ENCODE data around the gene SLMAP. TPM values are rescaled to one million over a fixed set of nuclear protein-coding genes. Genes with fewer than 3 reads are reported as not detected.

Gene SLMAP
- total and polyA plus RNA-seq, 2 experiments from 2014 or later, result 32.1 to 73.0 TPM

DNA sequence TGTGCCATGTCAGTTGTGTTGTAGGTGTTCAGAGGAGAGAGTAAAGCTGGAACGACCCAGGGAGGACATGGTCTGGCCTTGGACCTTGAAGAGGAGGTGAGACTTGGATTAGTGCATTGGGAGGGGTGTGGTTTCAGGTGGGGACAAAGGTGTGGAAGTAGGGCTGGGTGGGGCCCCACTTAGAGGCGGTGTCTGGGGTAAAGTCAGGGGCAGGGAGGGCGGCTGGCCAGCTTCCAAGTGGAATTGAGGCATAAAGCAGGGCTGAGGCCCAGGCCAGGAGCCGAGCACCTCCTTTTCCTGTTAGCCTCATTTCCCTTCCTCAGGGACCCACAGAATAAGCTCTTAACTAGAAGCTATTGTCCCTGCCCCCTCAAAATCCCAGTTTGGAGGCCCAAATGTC, 215.9 kb downstream of the SLMAP start (continued):
- TF ChIP-seq, protein P1, sequence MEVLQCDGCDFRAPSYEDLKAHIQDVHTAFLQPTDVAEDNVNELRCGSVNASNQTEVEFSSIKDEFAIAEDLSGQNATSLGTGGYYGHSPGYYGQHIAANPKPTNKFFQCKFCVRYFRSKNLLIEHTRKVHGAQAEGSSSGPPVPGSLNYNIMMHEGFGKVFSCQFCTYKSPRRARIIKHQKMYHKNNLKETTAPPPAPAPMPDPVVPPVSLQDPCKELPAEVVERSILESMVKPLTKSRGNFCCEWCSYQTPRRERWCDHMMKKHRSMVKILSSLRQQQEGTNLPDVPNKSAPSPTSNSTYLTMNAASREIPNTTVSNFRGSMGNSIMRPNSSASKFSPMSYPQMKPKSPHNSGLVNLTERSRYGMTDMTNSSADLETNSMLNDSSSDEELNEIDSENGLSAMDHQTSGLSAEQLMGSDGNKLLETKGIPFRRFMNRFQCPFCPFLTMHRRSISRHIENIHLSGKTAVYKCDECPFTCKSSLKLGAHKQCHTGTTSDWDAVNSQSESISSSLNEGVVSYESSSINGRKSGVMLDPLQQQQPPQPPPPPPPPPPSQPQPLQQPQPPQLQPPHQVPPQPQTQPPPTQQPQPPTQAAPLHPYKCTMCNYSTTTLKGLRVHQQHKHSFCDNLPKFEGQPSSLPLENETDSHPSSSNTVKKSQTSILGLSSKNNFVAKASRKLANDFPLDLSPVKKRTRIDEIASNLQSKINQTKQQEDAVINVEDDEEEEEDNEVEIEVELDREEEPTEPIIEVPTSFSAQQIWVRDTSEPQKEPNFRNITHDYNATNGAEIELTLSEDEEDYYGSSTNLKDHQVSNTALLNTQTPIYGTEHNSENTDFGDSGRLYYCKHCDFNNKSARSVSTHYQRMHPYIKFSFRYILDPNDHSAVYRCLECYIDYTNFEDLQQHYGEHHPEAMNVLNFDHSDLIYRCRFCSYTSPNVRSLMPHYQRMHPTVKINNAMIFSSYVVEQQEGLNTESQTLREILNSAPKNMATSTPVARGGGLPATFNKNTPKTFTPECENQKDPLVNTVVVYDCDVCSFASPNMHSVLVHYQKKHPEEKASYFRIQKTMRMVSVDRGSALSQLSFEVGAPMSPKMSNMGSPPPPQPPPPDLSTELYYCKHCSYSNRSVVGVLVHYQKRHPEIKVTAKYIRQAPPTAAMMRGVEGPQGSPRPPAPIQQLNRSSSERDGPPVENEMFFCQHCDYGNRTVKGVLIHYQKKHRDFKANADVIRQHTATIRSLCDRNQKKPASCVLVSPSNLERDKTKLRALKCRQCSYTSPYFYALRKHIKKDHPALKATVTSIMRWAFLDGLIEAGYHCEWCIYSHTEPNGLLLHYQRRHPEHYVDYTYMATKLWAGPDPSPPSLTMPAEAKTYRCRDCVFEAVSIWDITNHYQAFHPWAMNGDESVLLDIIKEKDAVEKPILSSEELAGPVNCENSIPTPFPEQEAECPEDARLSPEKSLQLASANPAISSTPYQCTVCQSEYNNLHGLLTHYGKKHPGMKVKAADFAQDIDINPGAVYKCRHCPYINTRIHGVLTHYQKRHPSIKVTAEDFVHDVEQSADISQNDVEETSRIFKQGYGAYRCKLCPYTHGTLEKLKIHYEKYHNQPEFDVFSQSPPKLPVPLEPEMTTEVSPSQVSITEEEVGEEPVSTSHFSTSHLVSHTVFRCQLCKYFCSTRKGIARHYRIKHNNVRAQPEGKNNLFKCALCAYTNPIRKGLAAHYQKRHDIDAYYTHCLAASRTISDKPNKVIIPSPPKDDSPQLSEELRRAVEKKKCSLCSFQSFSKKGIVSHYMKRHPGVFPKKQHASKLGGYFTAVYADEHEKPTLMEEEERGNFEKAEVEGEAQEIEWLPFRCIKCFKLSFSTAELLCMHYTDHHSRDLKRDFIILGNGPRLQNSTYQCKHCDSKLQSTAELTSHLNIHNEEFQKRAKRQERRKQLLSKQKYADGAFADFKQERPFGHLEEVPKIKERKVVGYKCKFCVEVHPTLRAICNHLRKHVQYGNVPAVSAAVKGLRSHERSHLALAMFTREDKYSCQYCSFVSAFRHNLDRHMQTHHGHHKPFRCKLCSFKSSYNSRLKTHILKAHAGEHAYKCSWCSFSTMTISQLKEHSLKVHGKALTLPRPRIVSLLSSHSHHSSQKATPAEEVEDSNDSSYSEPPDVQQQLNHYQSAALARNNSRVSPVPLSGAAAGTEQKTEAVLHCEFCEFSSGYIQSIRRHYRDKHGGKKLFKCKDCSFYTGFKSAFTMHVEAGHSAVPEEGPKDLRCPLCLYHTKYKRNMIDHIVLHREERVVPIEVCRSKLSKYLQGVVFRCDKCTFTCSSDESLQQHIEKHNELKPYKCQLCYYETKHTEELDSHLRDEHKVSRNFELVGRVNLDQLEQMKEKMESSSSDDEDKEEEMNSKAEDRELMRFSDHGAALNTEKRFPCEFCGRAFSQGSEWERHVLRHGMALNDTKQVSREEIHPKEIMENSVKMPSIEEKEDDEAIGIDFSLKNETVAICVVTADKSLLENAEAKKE (CRISPR knock-in tag; IDR thresholded peaks at IDR 0.05), result no peak
- no peak for TF ChIP-seq EZH2 (IDR thresholded peaks at IDR 0.05; ENCODE audit: low read depth, unreplicated experiment)
- no peak for TF ChIP-seq STAT1 (IDR thresholded peaks at IDR 0.05; ENCODE audit: unreplicated experiment)
- no peak for TF ChIP-seq NANOG (IDR thresholded peaks at IDR 0.05; ENCODE audit: borderline replicate concordance)
- TF ChIP-seq JUNB (IDR thresholded peaks at IDR 0.05; ENCODE audit: unreplicated experiment), result no peak

DNA sequence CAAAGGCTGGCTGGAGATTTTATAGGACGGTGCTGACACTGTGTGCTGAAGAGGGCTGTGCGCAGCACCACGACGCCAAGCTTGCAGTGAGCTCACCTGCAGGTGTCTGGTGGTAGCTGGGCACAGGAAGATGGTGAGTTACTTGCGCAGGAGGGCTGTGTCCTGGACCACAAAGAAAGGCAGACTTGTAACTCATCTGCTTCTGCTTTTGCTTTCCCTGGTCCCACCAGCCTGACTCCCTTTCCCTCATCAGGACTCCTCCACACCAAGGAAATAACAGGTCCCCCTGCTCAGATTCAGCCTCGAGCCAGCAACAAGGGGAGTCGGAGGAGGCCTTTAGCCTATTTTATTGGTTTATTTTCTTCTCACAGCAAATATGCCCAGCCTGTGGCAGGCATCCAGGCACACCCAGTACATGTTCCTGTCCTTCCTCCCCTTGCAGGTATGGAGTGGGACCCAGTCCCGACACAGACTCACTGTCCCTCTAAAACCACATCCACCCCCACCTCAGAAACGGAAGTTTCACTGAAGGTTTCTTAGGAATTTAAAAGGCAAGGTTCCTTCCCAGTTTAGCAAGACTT, 216.5 kb downstream of the SLMAP start:
- Histone ChIP-seq H3K4me3 (no peak overlapping the region), H3K36me3 (ENCODE audit: insufficient read depth) (no peaks in the 10 kb centered on the region; the same call in 1 of the 2 replicates), H3K9me2 (ENCODE audit: insufficient read depth) (no peaks in the 10 kb centered on the region), H3K79me2 (replicated peaks; ENCODE audit: insufficient read depth) (no peaks in the 10 kb centered on the region), H2AFZ (peak overlapping the region; percentile 90), H3K4me1 (ENCODE audit: insufficient read depth) (0 out of 2 replicates have a peak, but pooled peaks cover 13% of the 10 kb centered on the region), H3K4me2 (no peak overlapping the region), H3K27me3 (ENCODE audit: insufficient read depth) (no peaks in the 10 kb centered on the region), H3K27ac (ENCODE audit: low read depth) (0 out of 2 replicates have a peak overlapping the region, but pooled peaks have one; percentile 14), H4K20me1 (replicated peaks; ENCODE audit: insufficient read depth) (no peaks in the 10 kb centered on the region), H3F3A (replicated peaks; ENCODE audit: low read depth) (no peaks in the 10 kb centered on the region; the same call in 1 of the 2 replicates)
- no peaks in the 10 kb centered on the region for H3K36me3 Mint-ChIP-seq (ENCODE audit: low read depth)
- H3K27me3 Mint-ChIP-seq (ENCODE audit: insufficient read depth, low read depth, poor library complexity), result peaks cover 5% of the 10 kb centered on the region
- peak; percentile 14 for DNase-seq (ENCODE audit: low spot score)
- no peaks in the 10 kb centered on the region for H3K9me3 Mint-ChIP-seq
- peak overlapping the region; percentile 77 for H3K27ac Mint-ChIP-seq
- peaks cover 21% of the 10 kb centered on the region for H3K4me1 Mint-ChIP-seq
- ATAC-seq, result peak; percentile 13
- H3K4me3 Mint-ChIP-seq, result no peak overlapping the region
- TF ChIP-seq NANOG (IDR thresholded peaks at IDR 0.05; ENCODE audit: borderline replicate concordance), result no peak
- no peak for TF ChIP-seq JUNB (IDR thresholded peaks at IDR 0.05; ENCODE audit: unreplicated experiment)
- no peak for TF ChIP-seq POLR2AphosphoS5 (IDR thresholded peaks at IDR 0.05; ENCODE audit: low read depth)
- TF ChIP-seq, protein P1 (CRISPR knock-in tag; IDR thresholded peaks at IDR 0.05), result no peak
- no peak for TF ChIP-seq STAT1 (IDR thresholded peaks at IDR 0.05; ENCODE audit: unreplicated experiment)
- no peak for TF ChIP-seq ZNF331 (CRISPR knock-in tag; IDR thresholded peaks at IDR 0.05; ENCODE audit: low read depth)
- no peak for TF ChIP-seq EZH2 (IDR thresholded peaks at IDR 0.05; ENCODE audit: low read depth, unreplicated experiment)
- no peak for TF ChIP-seq CREB1 (CRISPR knock-in tag; IDR thresholded peaks at IDR 0.05; ENCODE audit: low read depth)
- TF ChIP-seq ZNF114 (CRISPR knock-in tag; IDR thresholded peaks at IDR 0.05), result no peak
